ENCODE results near the gene TEX13A. TPM values are rescaled to one million over a fixed set of nuclear protein-coding genes. Genes with fewer than 3 reads are reported as not detected.
"Not testable (repeated sequence)": the region's sequence is repeated elsewhere in the genome, so short reads cannot be mapped to it uniquely, and the experiment has no call there.

The TEX13A gene
- total RNA-seq, 1 donor from 2014 or later, result not detected

- Histone ChIP-seq H3K36me3 (ENCODE audit: control insufficient read depth, insufficient read depth, low read length) (no peaks in the 10 kb centered on the region), H3K4me3 (ENCODE audit: low read depth, low read length) (no peak overlapping the region), H3K27me3 (ENCODE audit: control insufficient read depth, insufficient read depth, low read length) (no peaks in the 10 kb centered on the region)
- DNase-seq (ENCODE audit: low read depth), result no peak
- no peak for TF ChIP-seq CTCF (IDR thresholded peaks at IDR 0.05; ENCODE audit: insufficient read depth, low read length, poor library complexity, severe bottlenecking)
These were observed 42.7 kb upstream of the TEX13A start for GRCh38 chrX:105263171-105263570.

- Histone ChIP-seq H3K27me3 (ENCODE audit: control insufficient read depth, insufficient read depth, low read length) (no peaks in the 10 kb centered on the region), H3K36me3 (ENCODE audit: control insufficient read depth, insufficient read depth, low read length) (no peaks in the 10 kb centered on the region), H3K4me3 (ENCODE audit: low read depth, low read length) (no peak overlapping the region)
- no peak for DNase-seq (ENCODE audit: low read depth)
- no peak for TF ChIP-seq CTCF (IDR thresholded peaks at IDR 0.05; ENCODE audit: insufficient read depth, low read length, poor library complexity, severe bottlenecking)
These were observed 40.0 kb upstream of the TEX13A start for GRCh38 chrX:105260291-105261043.

- no peak overlapping the region for H3K4me3 ChIP-seq (ENCODE audit: low read depth, low read length)
- no peaks in the 10 kb centered on the region for H3K36me3 ChIP-seq (ENCODE audit: control insufficient read depth, insufficient read depth, low read length)
- TF ChIP-seq CTCF (IDR thresholded peaks at IDR 0.05; ENCODE audit: insufficient read depth, low read length, poor library complexity, severe bottlenecking), result no peak
- DNase-seq (ENCODE audit: low read depth), result no peak
- no peaks in the 10 kb centered on the region for H3K27me3 ChIP-seq (ENCODE audit: control insufficient read depth, insufficient read depth, low read length)
These were observed 20.6 kb upstream of the TEX13A start for GRCh38 chrX:105241056-105241455.

GRCh38 chrX:105237407-105237806, 16.9 kb upstream of the TEX13A start:
- H3K27me3 ChIP-seq (ENCODE audit: control insufficient read depth, insufficient read depth, low read length), result not testable (repeated sequence)

GRCh38 chrX:105229146-105229545, 8.7 kb upstream of the TEX13A start:
- TF ChIP-seq CTCF (IDR thresholded peaks at IDR 0.05; ENCODE audit: insufficient read depth, low read length, poor library complexity, severe bottlenecking), result no peak
- Histone ChIP-seq H3K4me3 (ENCODE audit: low read depth, low read length) (no peak overlapping the region), H3K36me3 (ENCODE audit: control insufficient read depth, insufficient read depth, low read length) (no peaks in the 10 kb centered on the region), H3K27me3 (ENCODE audit: control insufficient read depth, insufficient read depth, low read length) (no peaks in the 10 kb centered on the region)
- no peak for DNase-seq (ENCODE audit: low read depth)

More at GRCh38 chrX:105237407-105237806, 16.9 kb upstream of the TEX13A start:
- H3K36me3 ChIP-seq (ENCODE audit: control insufficient read depth, insufficient read depth, low read length); DNase-seq (ENCODE audit: low read depth); H3K4me3 ChIP-seq (ENCODE audit: low read depth, low read length): not testable (repeated sequence)

- no peak overlapping the region for H3K4me3 ChIP-seq (ENCODE audit: low read depth, low read length)
- H3K36me3 ChIP-seq (ENCODE audit: control insufficient read depth, insufficient read depth, low read length), result no peaks in the 10 kb centered on the region
- TF ChIP-seq CTCF (IDR thresholded peaks at IDR 0.05; ENCODE audit: insufficient read depth, low read length, poor library complexity, severe bottlenecking), result no peak
- no peaks in the 10 kb centered on the region for H3K27me3 ChIP-seq (ENCODE audit: control insufficient read depth, insufficient read depth, low read length)
- no peak for DNase-seq (ENCODE audit: low read depth)
These were observed 8.1 kb upstream of the TEX13A start for GRCh38 chrX:105228602-105229001.
